Neural cell (in vitro differentiated cells): ENCODE measurements around the gene LDB2. TPM values are rescaled to one million over a fixed set of nuclear protein-coding genes. Genes with fewer than 3 reads are reported as not detected.

Source experiments
- H2AFZ ChIP-seq: fragments of 200-600, 300-800 bp; sonication (generic), shearing (Covaris generic); 2 replicates; pipeline ENCODE4 v1.6.0; 2014; ENCODE audit warnings: low read depth, mild to moderate bottlenecking, antibody characterized with exemption, low read length, moderate library complexity
- H3F3A ChIP-seq: fragments of 200-600 bp; shearing (Covaris generic); 2 replicates; pipeline ENCODE4 v1.6.1; 2016; ENCODE audit warnings: mild to moderate bottlenecking, moderate library complexity, mixed read lengths, antibody characterized with exemption, low read length; ENCODE audit not compliant: insufficient read depth, poor library complexity, severe bottlenecking
- H3K27ac ChIP-seq: fragments of 200-600, 300-800 bp; sonication (generic), shearing (Covaris generic); 2 replicates; pipeline ENCODE4 v1.5.1; 2014; ENCODE audit warnings: mild to moderate bottlenecking, low read length, moderate library complexity
- H3K27me3 ChIP-seq: fragments of 300-800, 200-600 bp; sonication (generic), shearing (Covaris generic); 2 replicates; pipeline ENCODE4 v1.6.0; 2014; ENCODE audit warnings: mild to moderate bottlenecking, low read depth, low read length, moderate library complexity; ENCODE audit not compliant: insufficient read depth
- H3K36me3 ChIP-seq: fragments of 300-800, 200-600 bp; sonication (generic), shearing (Covaris generic); 2 replicates; pipeline ENCODE4 v1.5.1; 2014; ENCODE audit warnings: mild to moderate bottlenecking, antibody characterized with exemption, low read length, moderate library complexity; ENCODE audit not compliant: insufficient read depth
- H3K4me2 ChIP-seq: fragments of 300-800, 200-600 bp; sonication (generic), shearing (Covaris generic); 2 replicates; pipeline ENCODE4 v1.6.0; 2014; ENCODE audit warnings: mild to moderate bottlenecking, low read length
- H3K4me3 ChIP-seq: fragments of 300-800, 200-600 bp; sonication (generic), shearing (Covaris generic); 2 replicates; pipeline ENCODE4 v1.5.1; 2014; ENCODE audit warnings: mild to moderate bottlenecking, low read length, moderate library complexity
- H3K79me2 ChIP-seq: fragments of 200-600 bp; shearing (Covaris generic); replicated peaks from 2 replicates; pipeline ENCODE4 v1.6.0; 2014; ENCODE audit warnings: mild to moderate bottlenecking, low read length, moderate library complexity; ENCODE audit not compliant: insufficient read depth
- H3K9ac ChIP-seq: fragments of 300-800, 200-600 bp; sonication (generic), shearing (Covaris generic); 2 replicates; pipeline ENCODE4 v1.6.1; 2016; ENCODE audit warnings: mild to moderate bottlenecking, low read length, mixed read lengths
- H3K9me2 ChIP-seq: fragments of 200-600 bp; shearing (Covaris generic); 2 replicates; pipeline ENCODE4 v1.6.1; 2016; ENCODE audit warnings: mild to moderate bottlenecking, low read length, mixed read lengths; ENCODE audit not compliant: insufficient read depth
- H3K9me3 ChIP-seq: fragments of 200-600, 300-800 bp; sonication (generic), shearing (Covaris generic); 2 replicates; pipeline ENCODE4 v1.6.1; 2016; ENCODE audit warnings: mild to moderate bottlenecking, mixed run types, low read length, moderate library complexity, mixed read lengths
- H4K20me1 ChIP-seq: fragments of 200-600 bp; shearing (Covaris generic); 2 replicates; pipeline ENCODE4 v1.6.1; 2016; ENCODE audit warnings: mild to moderate bottlenecking, mixed run types; ENCODE audit not compliant: insufficient read depth
- EP300 ChIP-seq: fragments of 450-650 bp; conservative IDR thresholded peaks from 2 replicates; pipeline ENCODE4 v1.6.1; 2014; ENCODE audit warnings: antibody characterized with exemption, mild to moderate bottlenecking, moderate library complexity; ENCODE audit not compliant: poor library complexity, severe bottlenecking
- EZH2 ChIP-seq: fragments of 200-600, 300-800 bp; shearing (Covaris generic), sonication (generic); IDR thresholded peaks from 2 replicates; pipeline ENCODE4 v1.6.1; 2014; ENCODE audit warnings: antibody characterized with exemption, low read length, borderline replicate concordance, mild to moderate bottlenecking; ENCODE audit not compliant: insufficient read depth, poor library complexity, severe bottlenecking
- MXI1 ChIP-seq: fragments of 450-650 bp; conservative IDR thresholded peaks from 2 replicates; pipeline ENCODE4 v1.6.1; 2014; ENCODE audit warnings: antibody characterized with exemption, mild to moderate bottlenecking; ENCODE audit not compliant: poor library complexity, severe bottlenecking
- POLR2AphosphoS5 ChIP-seq: IDR thresholded peaks from 2 replicates; pipeline ENCODE4 v1.6.1; 2012
- RAD21 ChIP-seq: fragments of 450-650 bp; conservative IDR thresholded peaks from 2 replicates; pipeline ENCODE4 v1.6.1; 2014; ENCODE audit warnings: antibody characterized with exemption, mild to moderate bottlenecking, moderate library complexity
- SMC3 ChIP-seq: fragments of 450-650 bp; conservative IDR thresholded peaks from 2 replicates; pipeline ENCODE4 v1.6.1; 2014; ENCODE audit warnings: antibody characterized with exemption, mild to moderate bottlenecking, moderate library complexity; ENCODE audit not compliant: poor library complexity
- TAF1 ChIP-seq: IDR thresholded peaks from 2 replicates; pipeline ENCODE4 v1.6.1; 2012; ENCODE audit warnings: low read depth
- polyA plus RNA-seq: library from polyadenylated mRNA; depleted of rRNA; stranded (reverse); fragments of >200 nt; gene quantifications from 2 replicates; pipeline ENCODE4 v1.2.3, GENCODE V29; 2014
- TF ChIP-seq, protein P1 (sequence below): IDR thresholded peaks from 2 replicates; pipeline ENCODE4 v1.6.1; 2012; ENCODE audit warnings: borderline replicate concordance
- TF ChIP-seq, protein P2 (sequence below): fragments of 450-650 bp; IDR thresholded peaks from 2 replicates; pipeline ENCODE4 v1.5.1; 2014; ENCODE audit warnings: antibody characterized with exemption, mild to moderate bottlenecking, moderate library complexity; ENCODE audit not compliant: poor library complexity, severe bottlenecking

LDB2 gene
- polyA plus RNA-seq, 1 donor from 2014 or later = 58.9 TPM

DNA sequence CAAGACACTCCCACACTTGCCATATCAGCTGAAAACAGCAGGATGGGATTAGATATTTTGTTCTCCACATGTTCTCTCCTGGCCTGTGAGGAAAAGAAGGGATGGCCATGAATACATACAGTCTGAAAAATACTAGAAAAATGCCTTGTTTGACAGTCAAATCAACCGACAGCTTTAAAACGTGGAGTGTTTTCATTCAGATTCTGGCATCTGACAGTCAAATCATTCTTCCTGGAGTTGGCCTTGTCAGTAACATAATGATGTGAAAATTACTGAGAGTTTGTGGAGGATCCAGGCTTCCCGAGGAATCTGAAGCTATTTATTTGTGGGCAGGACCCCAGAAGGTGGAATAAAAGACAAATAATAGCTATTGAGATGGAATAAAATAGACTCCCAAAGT is 188.2 kb downstream of the LDB2 start:
- no peaks in the 10 kb centered on the region for H4K20me1 ChIP-seq
- no peak overlapping the region for H2AFZ ChIP-seq
- no peaks in the 10 kb centered on the region for H3K36me3 ChIP-seq
- TF ChIP-seq SMC3 (no peak), EP300 (peak; percentile 99), MXI1 (peak; percentile 14), POLR2AphosphoS5 (peak; percentile 93), TAF1 (no peak), RAD21 (peak; percentile 35), EZH2 (no peak)
- TF ChIP-seq, protein P1, sequence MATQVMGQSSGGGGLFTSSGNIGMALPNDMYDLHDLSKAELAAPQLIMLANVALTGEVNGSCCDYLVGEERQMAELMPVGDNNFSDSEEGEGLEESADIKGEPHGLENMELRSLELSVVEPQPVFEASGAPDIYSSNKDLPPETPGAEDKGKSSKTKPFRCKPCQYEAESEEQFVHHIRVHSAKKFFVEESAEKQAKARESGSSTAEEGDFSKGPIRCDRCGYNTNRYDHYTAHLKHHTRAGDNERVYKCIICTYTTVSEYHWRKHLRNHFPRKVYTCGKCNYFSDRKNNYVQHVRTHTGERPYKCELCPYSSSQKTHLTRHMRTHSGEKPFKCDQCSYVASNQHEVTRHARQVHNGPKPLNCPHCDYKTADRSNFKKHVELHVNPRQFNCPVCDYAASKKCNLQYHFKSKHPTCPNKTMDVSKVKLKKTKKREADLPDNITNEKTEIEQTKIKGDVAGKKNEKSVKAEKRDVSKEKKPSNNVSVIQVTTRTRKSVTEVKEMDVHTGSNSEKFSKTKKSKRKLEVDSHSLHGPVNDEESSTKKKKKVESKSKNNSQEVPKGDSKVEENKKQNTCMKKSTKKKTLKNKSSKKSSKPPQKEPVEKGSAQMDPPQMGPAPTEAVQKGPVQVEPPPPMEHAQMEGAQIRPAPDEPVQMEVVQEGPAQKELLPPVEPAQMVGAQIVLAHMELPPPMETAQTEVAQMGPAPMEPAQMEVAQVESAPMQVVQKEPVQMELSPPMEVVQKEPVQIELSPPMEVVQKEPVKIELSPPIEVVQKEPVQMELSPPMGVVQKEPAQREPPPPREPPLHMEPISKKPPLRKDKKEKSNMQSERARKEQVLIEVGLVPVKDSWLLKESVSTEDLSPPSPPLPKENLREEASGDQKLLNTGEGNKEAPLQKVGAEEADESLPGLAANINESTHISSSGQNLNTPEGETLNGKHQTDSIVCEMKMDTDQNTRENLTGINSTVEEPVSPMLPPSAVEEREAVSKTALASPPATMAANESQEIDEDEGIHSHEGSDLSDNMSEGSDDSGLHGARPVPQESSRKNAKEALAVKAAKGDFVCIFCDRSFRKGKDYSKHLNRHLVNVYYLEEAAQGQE = peak; percentile 82
- TF ChIP-seq, protein P2, sequence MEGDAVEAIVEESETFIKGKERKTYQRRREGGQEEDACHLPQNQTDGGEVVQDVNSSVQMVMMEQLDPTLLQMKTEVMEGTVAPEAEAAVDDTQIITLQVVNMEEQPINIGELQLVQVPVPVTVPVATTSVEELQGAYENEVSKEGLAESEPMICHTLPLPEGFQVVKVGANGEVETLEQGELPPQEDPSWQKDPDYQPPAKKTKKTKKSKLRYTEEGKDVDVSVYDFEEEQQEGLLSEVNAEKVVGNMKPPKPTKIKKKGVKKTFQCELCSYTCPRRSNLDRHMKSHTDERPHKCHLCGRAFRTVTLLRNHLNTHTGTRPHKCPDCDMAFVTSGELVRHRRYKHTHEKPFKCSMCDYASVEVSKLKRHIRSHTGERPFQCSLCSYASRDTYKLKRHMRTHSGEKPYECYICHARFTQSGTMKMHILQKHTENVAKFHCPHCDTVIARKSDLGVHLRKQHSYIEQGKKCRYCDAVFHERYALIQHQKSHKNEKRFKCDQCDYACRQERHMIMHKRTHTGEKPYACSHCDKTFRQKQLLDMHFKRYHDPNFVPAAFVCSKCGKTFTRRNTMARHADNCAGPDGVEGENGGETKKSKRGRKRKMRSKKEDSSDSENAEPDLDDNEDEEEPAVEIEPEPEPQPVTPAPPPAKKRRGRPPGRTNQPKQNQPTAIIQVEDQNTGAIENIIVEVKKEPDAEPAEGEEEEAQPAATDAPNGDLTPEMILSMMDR = no peak
- no peaks in the 10 kb centered on the region for H3K9me2 ChIP-seq
- H3K4me2 ChIP-seq = no peak overlapping the region
- H3K9ac ChIP-seq = no peak overlapping the region
- H3K4me3 ChIP-seq = peak overlapping the region; percentile 22
- no peaks in the 10 kb centered on the region for H3K79me2 ChIP-seq
- peak overlapping the region; percentile 48 for H3K27ac ChIP-seq
- H3K9me3 ChIP-seq = no peaks in the 10 kb centered on the region
- no peaks in the 10 kb centered on the region for H3K27me3 ChIP-seq
- H3F3A ChIP-seq = no peaks in the 10 kb centered on the region

DNA sequence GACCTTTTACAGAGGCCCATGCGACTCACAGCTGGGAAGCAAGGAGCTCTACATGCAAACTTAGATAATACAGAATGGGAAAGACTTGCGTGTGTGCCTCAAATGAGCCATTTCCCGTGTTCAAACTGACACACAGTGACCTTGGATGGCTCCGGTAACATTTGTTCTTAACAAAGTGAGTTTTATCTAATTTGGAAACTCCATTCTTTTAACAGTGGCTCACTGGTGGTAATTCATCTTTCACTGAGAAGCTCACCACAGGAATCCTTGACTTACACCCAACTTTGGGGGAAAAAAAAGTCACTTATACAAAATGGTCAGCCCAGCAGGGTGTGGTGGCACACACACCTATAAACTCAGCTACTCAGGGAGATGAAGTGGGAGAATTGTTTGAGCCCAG is 190.6 kb downstream of the LDB2 start:
- no peak overlapping the region for H2AFZ ChIP-seq
- no peaks in the 10 kb centered on the region for H3K36me3 ChIP-seq
- TF ChIP-seq TAF1 (no peak), SMC3 (no peak), MXI1 (no peak), POLR2AphosphoS5 (no peak), EP300 (no peak), RAD21 (no peak), EZH2 (no peak)
- TF ChIP-seq, protein P1 = no peak
- TF ChIP-seq, protein P2 = no peak
- H3F3A ChIP-seq = no peaks in the 10 kb centered on the region
- no peak overlapping the region for H3K4me3 ChIP-seq
- H3K9ac ChIP-seq = no peak overlapping the region
- no peaks in the 10 kb centered on the region for H3K9me3 ChIP-seq
- H3K79me2 ChIP-seq = no peaks in the 10 kb centered on the region
- H3K4me2 ChIP-seq = no peak overlapping the region
- no peaks in the 10 kb centered on the region for H3K9me2 ChIP-seq
- H3K27me3 ChIP-seq = no peaks in the 10 kb centered on the region
- no peaks in the 10 kb centered on the region for H4K20me1 ChIP-seq
- no peak overlapping the region for H3K27ac ChIP-seq
